ENCODE measurements around the gene PRR36.

GRCh38 chr19:7900401-7900870 lies 26.2 kb upstream of the PRR36 start:
- TF ChIP-seq CTCF (IDR thresholded peaks at IDR 0.05) (no peak), POLR2A (IDR thresholded peaks at IDR 0.05) (no peak)

Data from Peyer's patch (tissue), 4 donors.